Esophagus squamous epithelium (tissue), 5 donors: Measurements from ENCODE around the gene STX10. TPM values are rescaled to one million over a fixed set of nuclear protein-coding genes. Genes with fewer than 3 reads are reported as not detected.

Source experiments
- DNase-seq: peaks from one replicate; lab custom pipeline; 2025; lab: John Stamatoyannopoulos, UW
- H3K27ac ChIP-seq, 4 donors: fragments of 200-600 bp; sonication (generic); one replicate each; pipeline ENCODE4 v1.5.1; 2016 to 2019; ENCODE audit warnings: mild to moderate bottlenecking in 1 of 4
- H3K27me3 ChIP-seq, 4 donors: fragments of 200-600 bp; sonication (generic); 1 replicate in 3 of 4; 2 replicates in 1 of 4; pipeline versions ENCODE4 v1.5.1 to v1.6.0; 2017 to 2021; ENCODE audit warnings: antibody characterized with exemption in 1 of 4
- H3K36me3 ChIP-seq, 3 donors: fragments of 200-600 bp; sonication (generic); one replicate each; pipeline ENCODE4 v1.5.1; 2016 to 2019
- H3K4me1 ChIP-seq, 3 donors: fragments of 200-600 bp; sonication (generic); one replicate each; pipeline ENCODE4 v1.5.1; 2017 to 2019
- H3K4me3 ChIP-seq, 4 donors: fragments of 200-600 bp; sonication (generic); 1 replicate in 3 of 4; 2 replicates in 1 of 4; pipeline ENCODE4 v1.5.1; 2016 to 2019; ENCODE audit warnings: mild to moderate bottlenecking in 2 of 4, moderate library complexity in 1 of 4
- H3K9me3 ChIP-seq, 3 donors: fragments of 200-600 bp; sonication (generic); one replicate each; pipeline ENCODE4 v1.5.1; 2016 to 2019
- POLR2A ChIP-seq, 4 donors: fragments of 450-650 bp; IDR thresholded peaks; one replicate each; pipeline ENCODE4 v1.6.1; 2017; ENCODE audit warnings: antibody characterized with exemption in 4 of 4, mild to moderate bottlenecking in 4 of 4, moderate library complexity in 3 of 4
- WGBS, 2 donors: methylation state at CpG; one replicate each; pipeline ENCODE4 v1.1.5; 2018; 5-methylcytosine and 5-hydroxymethylcytosine counted together
- intact Hi-C: fragments of 100-400 bp; cut with DNase I; formaldehyde crosslinking; loops from one replicate; pipeline ENCODE4 v1.15.0; 2022
- total RNA-seq, 4 donors: library from RNA; depleted of rRNA; stranded (reverse); fragments of >200 nt; gene quantifications; one replicate each; pipeline ENCODE4 v1.1.0, GENCODE V29; 2016
- TF ChIP-seq, protein P1 (sequence below), 6 experiments: fragments of 450-650 bp in 4 of 6; fragments of 200-600 bp in 2 of 6; sonication (generic) in 2 of 6; IDR thresholded peaks; one replicate each; pipeline ENCODE4 v1.5.1; 2016 to 2019; ENCODE audit warnings: antibody characterized with exemption in 6 of 6, mild to moderate bottlenecking in 4 of 6, moderate library complexity in 4 of 6
- donor health status: DM: yes; HTN: yes; CAD: no.

STX10 gene
- total RNA-seq, 4 donors from 2014 or later: 50.3 to 80.4 (median 69.3) TPM

- H3K27me3 ChIP-seq: no peaks in the 10 kb centered on the region
- peaks cover 61 to 100% (median 87%) of the 10 kb centered on the region in 3 donors for H3K4me1 ChIP-seq
- DNase-seq: no peak
- intact Hi-C loops: loop anchor here (10.0 kb wide), 1 partner anchor 839 kb away; the partner anchor contains the start of gene RFX1
- peak overlapping the region; percentile 92 to 97 (median 96) for H3K27ac ChIP-seq
- TF ChIP-seq, protein P1, sequence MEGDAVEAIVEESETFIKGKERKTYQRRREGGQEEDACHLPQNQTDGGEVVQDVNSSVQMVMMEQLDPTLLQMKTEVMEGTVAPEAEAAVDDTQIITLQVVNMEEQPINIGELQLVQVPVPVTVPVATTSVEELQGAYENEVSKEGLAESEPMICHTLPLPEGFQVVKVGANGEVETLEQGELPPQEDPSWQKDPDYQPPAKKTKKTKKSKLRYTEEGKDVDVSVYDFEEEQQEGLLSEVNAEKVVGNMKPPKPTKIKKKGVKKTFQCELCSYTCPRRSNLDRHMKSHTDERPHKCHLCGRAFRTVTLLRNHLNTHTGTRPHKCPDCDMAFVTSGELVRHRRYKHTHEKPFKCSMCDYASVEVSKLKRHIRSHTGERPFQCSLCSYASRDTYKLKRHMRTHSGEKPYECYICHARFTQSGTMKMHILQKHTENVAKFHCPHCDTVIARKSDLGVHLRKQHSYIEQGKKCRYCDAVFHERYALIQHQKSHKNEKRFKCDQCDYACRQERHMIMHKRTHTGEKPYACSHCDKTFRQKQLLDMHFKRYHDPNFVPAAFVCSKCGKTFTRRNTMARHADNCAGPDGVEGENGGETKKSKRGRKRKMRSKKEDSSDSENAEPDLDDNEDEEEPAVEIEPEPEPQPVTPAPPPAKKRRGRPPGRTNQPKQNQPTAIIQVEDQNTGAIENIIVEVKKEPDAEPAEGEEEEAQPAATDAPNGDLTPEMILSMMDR (IDR thresholded peaks at IDR 0.05): no peak
- no peak for TF ChIP-seq POLR2A (IDR thresholded peaks at IDR 0.05)
- 71 to 78% methylated on average over 11 to 17 of the region's 19 CpGs for WGBS, 2 donors
- H3K4me3 ChIP-seq: no peak overlapping the region
- no peaks in the 10 kb centered on the region for H3K9me3 ChIP-seq
- H3K36me3 ChIP-seq: no peaks in the 10 kb centered on the region
Observed at GRCh38 chr19:13165162-13165997, 15.2 kb upstream of the STX10 start.

DNA sequence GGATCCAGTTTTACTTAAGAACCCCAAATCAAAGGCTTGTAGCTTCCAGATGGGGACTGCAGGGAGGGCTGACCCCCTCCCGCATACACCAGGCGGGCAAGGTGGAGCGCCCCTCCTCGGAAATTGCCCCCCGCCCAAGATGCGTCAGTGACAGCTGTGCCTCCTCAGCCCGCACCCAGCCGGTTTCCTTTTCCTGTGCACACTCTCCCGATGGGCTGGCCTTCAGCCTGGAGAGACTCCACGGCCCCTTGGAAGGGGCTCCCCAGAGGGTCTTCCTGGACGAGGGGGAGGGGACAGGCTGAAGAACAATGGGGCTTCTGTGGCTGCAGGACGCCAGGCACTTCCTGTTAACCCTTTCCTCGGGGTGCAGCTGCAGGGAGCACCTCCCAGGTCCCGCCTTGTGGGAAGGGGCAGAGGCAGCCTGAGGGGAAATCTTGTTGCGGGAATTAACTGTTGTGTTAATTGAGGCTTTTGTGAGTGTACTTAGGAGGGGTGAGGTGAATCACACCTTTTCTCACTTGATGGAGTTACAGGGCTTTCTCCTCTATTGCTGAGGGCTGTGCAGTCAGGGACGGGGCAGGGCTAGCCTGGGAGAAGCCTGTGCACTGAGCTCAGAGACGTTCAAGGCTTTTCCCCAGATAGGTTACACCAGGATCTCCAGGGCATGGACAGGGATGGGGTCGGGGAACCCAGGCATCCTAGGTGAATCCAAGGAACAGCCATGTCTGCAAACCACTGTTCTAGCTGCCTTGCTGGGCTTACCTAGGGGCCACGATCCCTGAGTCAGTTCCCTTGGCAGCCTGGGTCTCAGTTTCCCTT lies 14.4 kb upstream of the STX10 start:
- Histone ChIP-seq H3K36me3 (no peaks in the 10 kb centered on the region), H3K9me3 (no peaks in the 10 kb centered on the region), H3K4me3 (peak overlapping the region; percentile 15 to 60 (median 38)), H3K27me3 (no peaks in the 10 kb centered on the region), H3K4me1 (peaks cover 57 to 96% (median 79%) of the 10 kb centered on the region in 3 donors), H3K27ac (peak overlapping the region; percentile 92 to 97 (median 96))
- 12% methylated on average over 6 of the region's 19 CpGs; no CpG with 5 or more reads in 1 of the 2 donors for WGBS, 2 donors
- intact Hi-C loops: loop anchor here (10.0 kb wide), 1 partner anchor 840 kb away; the partner anchor contains the start of gene RFX1
- DNase-seq: no peak
- TF ChIP-seq POLR2A (IDR thresholded peaks at IDR 0.05): peak in 1 of 4 donors; percentile 24
- TF ChIP-seq, protein P1 (IDR thresholded peaks at IDR 0.05): no peak

GRCh38 chr19:13163609-13164342 lies 13.6 kb upstream of the STX10 start:
- intact Hi-C loops: loop anchor here (10.0 kb wide), 1 partner anchor 841 kb away; the partner anchor contains the start of gene RFX1
- no peaks in the 10 kb centered on the region for H3K27me3 ChIP-seq
- H3K27ac ChIP-seq: peak overlapping the region; percentile 92 to 97 (median 96)
- H3K36me3 ChIP-seq: no peaks in the 10 kb centered on the region
- H3K4me1 ChIP-seq: peaks cover 56 to 88% (median 71%) of the 10 kb centered on the region in 3 donors
- peak overlapping the region; percentile 23 to 60 (median 38) for H3K4me3 ChIP-seq
- TF ChIP-seq, protein P1 (IDR thresholded peaks at IDR 0.05): no peak
- peak in 2 of 4 donors; percentile 24 to 54 for TF ChIP-seq POLR2A (IDR thresholded peaks at IDR 0.05)
- no peaks in the 10 kb centered on the region for H3K9me3 ChIP-seq
- WGBS, 2 donors: 0 to 7% methylated on average over 1 to 7 of the region's 20 CpGs
- DNase-seq: no peak

DNA sequence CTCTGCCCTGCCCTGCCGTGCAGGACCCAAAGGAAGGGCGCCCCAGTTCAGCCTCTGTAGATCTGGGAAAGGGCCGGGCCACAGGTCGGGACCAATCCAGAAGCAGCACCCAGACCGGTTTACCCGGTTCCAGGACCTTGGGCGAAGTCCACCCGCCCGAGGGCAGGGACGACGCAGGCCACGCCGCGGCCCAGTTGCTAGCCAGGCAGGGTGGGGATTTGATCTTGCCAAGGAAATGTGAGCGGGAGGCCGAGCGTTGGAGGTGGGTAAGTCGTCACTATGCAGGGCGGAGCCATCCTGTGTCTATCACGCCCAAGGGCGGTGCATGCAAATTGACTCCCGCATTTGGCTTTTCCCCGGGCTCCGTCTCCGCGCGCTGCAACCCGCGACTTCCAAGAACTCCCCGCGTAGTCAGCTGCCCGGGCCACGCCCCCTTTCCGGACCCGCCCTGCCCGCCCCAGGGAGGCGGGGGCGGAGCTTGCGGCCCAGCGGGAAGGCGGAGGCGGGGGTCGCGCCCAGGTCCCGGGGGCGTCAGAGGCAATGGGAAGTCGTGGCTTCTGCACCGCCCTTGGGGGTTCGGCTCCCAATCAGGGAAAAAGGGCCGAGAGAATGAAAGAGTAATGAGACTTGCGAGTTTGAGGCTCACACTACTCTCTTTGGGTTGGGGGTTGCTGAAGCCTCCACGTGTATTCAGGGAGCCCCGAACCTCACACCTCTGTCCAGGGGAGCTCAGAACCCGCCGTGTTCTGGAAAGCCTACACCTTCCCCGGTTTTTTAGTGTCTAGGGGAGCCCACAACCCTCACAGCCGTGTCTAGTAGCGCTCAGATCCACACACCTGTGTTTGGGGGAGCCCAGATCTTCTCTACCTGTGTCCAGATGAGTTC lies 12.8 kb upstream of the STX10 start:
- WGBS, 2 donors: 3 to 4% methylated on average over 6 to 8 of the region's 58 CpGs
- H3K9me3 ChIP-seq: no peaks in the 10 kb centered on the region
- H3K27ac ChIP-seq: peak overlapping the region; percentile 92 to 97 (median 96)
- H3K4me3 ChIP-seq: peak overlapping the region; percentile 23 to 60 (median 38)
- H3K27me3 ChIP-seq: no peaks in the 10 kb centered on the region
- H3K36me3 ChIP-seq: no peaks in the 10 kb centered on the region
- intact Hi-C loops: loop anchor here (10.0 kb wide), 1 partner anchor 842 kb away; the partner anchor contains the start of gene RFX1
- peak in 2 of 4 donors; percentile 49 to 71 for TF ChIP-seq POLR2A (IDR thresholded peaks at IDR 0.05)
- TF ChIP-seq, protein P1 (IDR thresholded peaks at IDR 0.05): no peak
- DNase-seq: peak; percentile 79
- H3K4me1 ChIP-seq: peaks cover 50 to 80% (median 66%) of the 10 kb centered on the region in 3 donors
